K562 (cell line): ENCODE data around the gene FGF1. TPM values are rescaled to one million over a fixed set of nuclear protein-coding genes. Genes with fewer than 3 reads are reported as not detected.

ENCODE experiments used
- ATAC-seq: fragments of 200-7000 bp; cut with Tn5 transposase; 3 replicates; pipeline ENCODE4 v1.9.1; 2020; ENCODE audit warnings: moderate library complexity
- BruUV-seq: library from RNA; stranded (reverse); fragments of 400-500 nt; replicated peaks from 2 replicates; lab custom pipeline; 2021; lab: Mats Ljungman, UMichigan
- CTCF ChIA-PET: fragments of 300-600 bp; formaldehyde crosslinking; extraction: SDS; loops from one replicate; lab custom pipeline; 2021; ENCODE audit warnings: low intra/inter-chr PET ratio; lab: Yijun Ruan, JAX
- POLR2A ChIA-PET: fragments of 300-600, 350-650 bp; sonication (Branson Sonifier 250); formaldehyde crosslinking; extraction: SDS; loops from one replicate; lab custom pipeline; 2021; ENCODE audit warnings: antibody characterized with exemption, inconsistent platforms; lab: Yijun Ruan, JAX
- DNase-seq, 4 experiments: peaks; one replicate each; pipeline versions ENCODE4 v3.0.0 to v3.0.0-alpha.2; 2011 to 2018; ENCODE audit warnings: low spot score in 3 of 4, mixed read lengths in 3 of 4; ENCODE audit errors: extremely low read depth in 1 of 4
- FAIRE-seq: peaks from 2 replicates; lab custom pipeline; 2011; peaks lifted over from hg19 to GRCh38; lab: Jason Lieb, UNC
- H2AFZ ChIP-seq: 2 replicates; pipeline ENCODE4 v1.6.0; 2011; ENCODE audit warnings: low read depth, low read length, control low read depth, inconsistent platforms
- H3K27ac ChIP-seq: fragments of 200-600 bp; 3 replicates; pipeline ENCODE4 v1.8.0; 2011; ENCODE audit warnings: low read depth, mild to moderate bottlenecking, control low read depth, inconsistent platforms, low read length, moderate library complexity, mixed read lengths; ENCODE audit errors: extremely low read depth
- H3K27me3 ChIP-seq, 2 experiments: fragments of 300-600 bp in 1 of 2; 2 replicates in 1 of 2; 3 replicates in 1 of 2; pipeline versions ENCODE4 v1.6.0 to v1.8.0; 2011; ENCODE audit warnings: inconsistent platforms in 2 of 2, low read length in 2 of 2, mild to moderate bottlenecking in 1 of 2, mixed read lengths in 1 of 2, moderate library complexity in 1 of 2; ENCODE audit not compliant: control insufficient read depth in 2 of 2, insufficient read depth in 2 of 2
- H3K36me3 ChIP-seq: fragments of 300-600 bp; 3 replicates; pipeline ENCODE4 v1.8.0; 2011; ENCODE audit warnings: mild to moderate bottlenecking, low read length, inconsistent platforms; ENCODE audit not compliant: control insufficient read depth, insufficient read depth
- H3K4me1 ChIP-seq, 2 experiments: fragments of 200-600 bp in 1 of 2; replicated peaks in 1 of 2; 2 replicates in 1 of 2; 3 replicates in 1 of 2; pipeline versions ENCODE4 v1.5.1 to v1.8.0; 2011; ENCODE audit warnings: inconsistent platforms in 2 of 2, low read length in 2 of 2, mild to moderate bottlenecking in 1 of 2, mixed read lengths in 1 of 2, moderate library complexity in 1 of 2; ENCODE audit not compliant: control insufficient read depth in 2 of 2, insufficient read depth in 2 of 2
- H3K4me2 ChIP-seq: 2 replicates; pipeline ENCODE4 v1.6.1; 2011; ENCODE audit warnings: low read length, control low read depth, inconsistent platforms, mixed read lengths; ENCODE audit not compliant: insufficient read depth
- H3K4me3 ChIP-seq: fragments of 200-600 bp; sonication (generic), shearing (Covaris generic); 2 replicates; pipeline ENCODE4 v1.5.1; 2016; ENCODE audit warnings: control low read depth, inconsistent platforms
- H3K79me2 ChIP-seq: fragments of 200-600 bp; 3 replicates; pipeline ENCODE4 v1.8.0; 2011; ENCODE audit warnings: low read length, inconsistent platforms; ENCODE audit not compliant: control insufficient read depth, insufficient read depth
- H3K9ac ChIP-seq, 2 experiments: 2 replicates each; pipeline versions ENCODE4 v1.6.0 to v1.6.1; 2011; ENCODE audit warnings: low read depth in 2 of 2, low read length in 2 of 2, control low read depth in 1 of 2, inconsistent platforms in 1 of 2, mild to moderate bottlenecking in 1 of 2, mixed read lengths in 1 of 2; ENCODE audit not compliant: insufficient read depth in 1 of 2
- H3K9me1 ChIP-seq: one replicate; pipeline ENCODE4 v1.6.0; 2011; ENCODE audit warnings: inconsistent platforms, mild to moderate bottlenecking, low read length, moderate library complexity; ENCODE audit not compliant: control insufficient read depth, insufficient read depth
- H3K9me3 ChIP-seq: replicated peaks from 2 replicates; pipeline ENCODE4 v1.5.1; 2011; ENCODE audit warnings: low read depth, low read length, inconsistent platforms; ENCODE audit not compliant: control insufficient read depth, insufficient read depth
- H4K20me1 ChIP-seq: replicated peaks from 2 replicates; pipeline ENCODE4 v1.6.1; 2011; ENCODE audit warnings: low read length, inconsistent platforms, mixed read lengths; ENCODE audit not compliant: control insufficient read depth, insufficient read depth
- CAMTA2 ChIP-seq: fragments of 250-450 bp; sonication (Bioruptor Pico); conservative IDR thresholded peaks from 2 replicates; pipeline ENCODE4 v1.5.1; 2022
- E2F6 ChIP-seq, 2 experiments: IDR thresholded peaks; 2 replicates each; pipeline ENCODE4 v1.6.1; 2011; ENCODE audit warnings: borderline replicate concordance in 1 of 2, control low read depth in 1 of 2, low read depth in 1 of 2, low read length in 1 of 2, mild to moderate bottlenecking in 1 of 2, mixed read lengths in 1 of 2, moderate library complexity in 1 of 2; ENCODE audit not compliant: insufficient read depth in 1 of 2, insufficient read length in 1 of 2, poor library complexity in 1 of 2, severe bottlenecking in 1 of 2; ENCODE audit errors: extremely low read depth in 1 of 2
- FOXK1 ChIP-seq: sonication (generic); formaldehyde crosslinking; IDR thresholded peaks from 2 replicates; pipeline ENCODE4 v1.8.0; 2022; ENCODE audit warnings: missing genetic modification reagents, mild to moderate bottlenecking, borderline replicate concordance
- HLTF ChIP-seq: fragments of 450-650 bp; IDR thresholded peaks from 2 replicates; pipeline ENCODE4 v1.6.1; 2016
- JUN ChIP-seq, 2 experiments: sonication (generic) in 1 of 2; formaldehyde crosslinking in 1 of 2; IDR thresholded peaks; 2 replicates each; pipeline versions ENCODE4 v1.6.1 to v1.8.0; 2012 to 2022; ENCODE audit warnings: borderline replicate concordance in 2 of 2, mild to moderate bottlenecking in 2 of 2, improper control_type of control experiment in 1 of 2, low read depth in 1 of 2, low read length in 1 of 2, missing genetic modification reagents in 1 of 2
- KDM2B ChIP-seq: fragments of 250-450 bp; sonication (Bioruptor Pico); IDR thresholded peaks from 2 replicates; pipeline ENCODE4 v1.8.0; 2021; ENCODE audit warnings: mild to moderate bottlenecking, moderate library complexity
- MYNN ChIP-seq, 2 experiments: sonication (generic); formaldehyde crosslinking in 1 of 2; IDR thresholded peaks; 2 replicates each; pipeline versions ENCODE4 v1.5.0 to v1.6.1; 2016 to 2020; ENCODE audit warnings: antibody characterized with exemption in 1 of 2, missing genetic modification reagents in 1 of 2
- NFIC ChIP-seq: fragments of 450-650 bp; IDR thresholded peaks from 2 replicates; pipeline ENCODE4 v1.6.1; 2017; ENCODE audit warnings: mild to moderate bottlenecking, inconsistent platforms
- PRPF4 ChIP-seq: fragments of 200-400 bp; formaldehyde crosslinking; IDR thresholded peaks from one replicate; pipeline ENCODE4 v1.6.1; 2017; ENCODE audit warnings: low read length, low read depth, mild to moderate bottlenecking; ENCODE audit not compliant: insufficient read depth, poor library complexity, severe bottlenecking
- TAL1 ChIP-seq: fragments of 450-650 bp; IDR thresholded peaks from 2 replicates; pipeline ENCODE4 v1.6.1; 2016; ENCODE audit warnings: mild to moderate bottlenecking
- ZBTB49 ChIP-seq: sonication (generic); formaldehyde crosslinking; IDR thresholded peaks from 2 replicates; pipeline ENCODE4 v1.8.0; 2022; ENCODE audit warnings: missing genetic modification reagents, mild to moderate bottlenecking, borderline replicate concordance
- ZEB2 ChIP-seq: fragments of 450-650 bp; IDR thresholded peaks from 2 replicates; pipeline ENCODE4 v1.6.1; 2016
- ZFP36 ChIP-seq: fragments of 150-350 bp; IDR thresholded peaks from 2 replicates; pipeline ENCODE4 v1.6.1; 2018; ENCODE audit warnings: low read length, low read depth; ENCODE audit not compliant: partially characterized antibody
- WGBS: fragments of 100-300 bp; shearing (Covaris generic); methylation state at CpG from one replicate; pipeline ENCODE4 v1.1.6; 2016; ENCODE audit warnings: low coverage, mixed read lengths; ENCODE audit not compliant: insufficient coverage; ENCODE audit errors: missing lambda C conversion rate; 5-methylcytosine and 5-hydroxymethylcytosine counted together
- in situ Hi-C: fragments of 300-500 bp; cut with MboI; formaldehyde crosslinking; loops from 4 replicates; pipeline ENCODE4 v1.15.0; 2018; ENCODE audit warnings: inconsistent platforms, mixed read lengths
- intact Hi-C: fragments of 100-400 bp; cut with micrococcal nuclease; formaldehyde crosslinking; loops from 2 replicates; pipeline ENCODE4 v1.14.2; 2022
- polyA plus RNA-seq, 8 experiments: library from polyadenylated mRNA; depleted of rRNA in 4 of 8; stranded (reverse) in 5 of 8; unstranded in 3 of 8; fragments of >200 nt; fragmentation: Nextera tagmentation in 2 of 8; fragmentation: Illumina TruSeq in 1 of 8; extraction: Ambion mirVana in 2 of 8; extraction: Trizol in 1 of 8; gene quantifications; 2 replicates each; pipeline versions ENCODE4 v1.2.1 to v1.2.3, GENCODE V29; 2011 to 2014; ENCODE audit warnings: inconsistent platforms in 1 of 8, missing spikeins in 1 of 8
- total RNA-seq, 7 experiments: library from RNA; depleted of rRNA in 6 of 7; stranded (reverse); fragments of >200 nt in 6 of 7; fragmentation: Illumina TruSeq in 2 of 7; extraction: Trizol in 2 of 7; gene quantifications; 2 replicates each; pipeline versions ENCODE4 v1.2.1 to v1.2.3, GENCODE V29; 2011 to 2021; ENCODE audit warnings: low replicate concordance in 1 of 7
- TF ChIP-seq, protein P1 (sequence below), 2 experiments: fragments of 450-650 bp in 1 of 2; sonication (generic) in 1 of 2; formaldehyde crosslinking; conservative IDR thresholded peaks; 2 replicates each; pipeline versions ENCODE4 v1.4.0 to v1.8.1; 2020 to 2022; ENCODE audit warnings: mild to moderate bottlenecking in 1 of 2, missing genetic modification reagents in 1 of 2

The FGF1 gene
- total and polyA plus RNA-seq, 9 of the 15 experiments (the other 6 are each of a cell fraction or from before 2014, with no cell fraction given) = not detected

- Histone ChIP-seq H3K9ac (no peak overlapping the region), H3K4me1 (no peaks in the 10 kb centered on the region), H3K27me3 (peaks cover 14 to 54% of the 10 kb centered on the region in 2 experiments; a peak in 4 of 5 replicates), H3K4me3 (no peak overlapping the region), H3K9me1 (no peaks in the 10 kb centered on the region), H3K9me3 (no peaks in the 10 kb centered on the region), H2AFZ (no peak overlapping the region), H3K36me3 (no peaks in the 10 kb centered on the region), H4K20me1 (no peaks in the 10 kb centered on the region), H3K4me2 (no peak overlapping the region), H3K27ac (no peak overlapping the region), H3K79me2 (no peaks in the 10 kb centered on the region)
- CTCF ChIA-PET = no interaction called here
- BruUV-seq = no TSS peak
- no peak for TF ChIP-seq ZFP36
- TF ChIP-seq JUN (IDR thresholded peaks at IDR 0.05; ENCODE audit: borderline replicate concordance, low read depth, low read length) = no peak
- no peak for TF ChIP-seq JUN (CRISPR knock-in tag; IDR thresholded peaks at IDR 0.05; ENCODE audit: borderline replicate concordance)
- TF ChIP-seq TAL1 = no peak
- no peak for TF ChIP-seq E2F6 (IDR thresholded peaks at IDR 0.05; ENCODE audit: borderline replicate concordance in 1 of 2, extremely low read depth in 1 of 2, insufficient read depth in 1 of 2, insufficient read length in 1 of 2, low read depth in 1 of 2, low read length in 1 of 2, poor library complexity in 1 of 2, severe bottlenecking in 1 of 2)
- TF ChIP-seq KDM2B (CRISPR knock-in tag) = no peak
- TF ChIP-seq MYNN (IDR thresholded peaks at IDR 0.05) = no peak
- TF ChIP-seq MYNN (CRISPR knock-in tag; IDR thresholded peaks at IDR 0.05) = no peak
- no peak for TF ChIP-seq HLTF
- no peak for TF ChIP-seq NFIC
- no peak for TF ChIP-seq FOXK1 (CRISPR knock-in tag)
- TF ChIP-seq PRPF4 = no peak
- TF ChIP-seq, protein P1, sequence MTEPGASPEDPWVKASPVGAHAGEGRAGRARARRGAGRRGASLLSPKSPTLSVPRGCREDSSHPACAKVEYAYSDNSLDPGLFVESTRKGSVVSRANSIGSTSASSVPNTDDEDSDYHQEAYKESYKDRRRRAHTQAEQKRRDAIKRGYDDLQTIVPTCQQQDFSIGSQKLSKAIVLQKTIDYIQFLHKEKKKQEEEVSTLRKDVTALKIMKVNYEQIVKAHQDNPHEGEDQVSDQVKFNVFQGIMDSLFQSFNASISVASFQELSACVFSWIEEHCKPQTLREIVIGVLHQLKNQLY (CRISPR knock-in tag; conservative IDR thresholded peaks at IDR 0.05) = no peak
- no peak for TF ChIP-seq ZEB2
- TF ChIP-seq CAMTA2 (CRISPR knock-in tag) = no peak
- no peak for TF ChIP-seq ZBTB49 (CRISPR knock-in tag)
- FAIRE-seq = no peak
- in situ Hi-C loops = no loop called here
- intact Hi-C loops = no loop called here
- DNase-seq = no peak
- no peak for ATAC-seq
- POLR2A ChIA-PET = interaction anchor here (1.3 kb wide), 1 partner anchor 9 kb away, joined by 4 read pairs; no protein-coding TSS in a partner anchor
- 0% methylated on average over 4 of the region's 4 CpGs for WGBS
Measured at GRCh38 chr5:142676318-142676717, 9.6 kb downstream of the FGF1 start.
